GM19328 (cell line): ENCODE results near the gene PHACTR3.

ENCODE experiments used
- ATAC-seq: cut with Tn5 transposase; IDR thresholded peaks from one replicate; pipeline ENCODE4 v1.9.1; 2021; ENCODE audit warnings: mild to moderate bottlenecking, moderate library complexity; ENCODE audit not compliant: unreplicated experiment

PHACTR3 gene

GRCh38 chr20:59785986-59786795 is 181.9 kb downstream of the PHACTR3 start:
- no peak for ATAC-seq

GRCh38 chr20:59786801-59787537 is 182.6 kb downstream of the PHACTR3 start:
- no peak for ATAC-seq

- no peak for ATAC-seq
These were observed 183.2 kb downstream of the PHACTR3 start for GRCh38 chr20:59787538-59787890.

GRCh38 chr20:59788196-59788735 is 183.9 kb downstream of the PHACTR3 start:
- no peak for ATAC-seq

- no peak for ATAC-seq
These were observed 184.6 kb downstream of the PHACTR3 start for GRCh38 chr20:59788811-59789397.

- no peak for ATAC-seq
These were observed 185.3 kb downstream of the PHACTR3 start for GRCh38 chr20:59789686-59790085.

GRCh38 chr20:59790346-59790745 is 186.0 kb downstream of the PHACTR3 start:
- ATAC-seq, result no peak

GRCh38 chr20:59792300-59792699 is 188.0 kb downstream of the PHACTR3 start:
- ATAC-seq, result no peak

GRCh38 chr20:59794555-59794954 is 190.2 kb downstream of the PHACTR3 start:
- no peak for ATAC-seq

GRCh38 chr20:59800309-59800708 is 196.0 kb downstream of the PHACTR3 start:
- ATAC-seq, result no peak

GRCh38 chr20:59802018-59802417 is 197.7 kb downstream of the PHACTR3 start:
- no peak for ATAC-seq

- no peak for ATAC-seq
These were observed 198.3 kb downstream of the PHACTR3 start for GRCh38 chr20:59802471-59803221.

- no peak for ATAC-seq
These were observed 200.0 kb downstream of the PHACTR3 start for GRCh38 chr20:59804347-59804746.

GRCh38 chr20:59804871-59805665 is 200.7 kb downstream of the PHACTR3 start:
- no peak for ATAC-seq

GRCh38 chr20:59805786-59806577 is 201.6 kb downstream of the PHACTR3 start:
- ATAC-seq, result no peak

GRCh38 chr20:59806578-59806975 is 202.2 kb downstream of the PHACTR3 start:
- ATAC-seq, result no peak

GRCh38 chr20:59807909-59808728 is 203.8 kb downstream of the PHACTR3 start:
- no peak for ATAC-seq

- ATAC-seq, result no peak
These were observed 204.5 kb downstream of the PHACTR3 start for GRCh38 chr20:59808729-59809381.
